BLaER1 (cell line): ENCODE results near the gene FBXO17.
"Not testable (repeated sequence)": the region's sequence is repeated elsewhere in the genome, so short reads cannot be mapped to it uniquely, and the experiment has no call there.

ENCODE experiments used
- H3K27ac ChIP-seq: shearing (Covaris generic); formaldehyde crosslinking; 2 replicates; pipeline ENCODE4 v1.8.1; 2022
- H3K27me3 ChIP-seq: shearing (Covaris generic); formaldehyde crosslinking; 2 replicates; pipeline ENCODE4 v1.8.1; 2022
- H3K36me3 ChIP-seq: shearing (Covaris generic); formaldehyde crosslinking; 2 replicates; pipeline ENCODE4 v1.8.1; 2022
- H3K4me1 ChIP-seq: shearing (Covaris generic); formaldehyde crosslinking; 2 replicates; pipeline ENCODE4 v1.8.1; 2022
- H3K4me2 ChIP-seq: shearing (Covaris generic); formaldehyde crosslinking; 2 replicates; pipeline ENCODE4 v1.8.1; 2022
- H3K4me3 ChIP-seq: shearing (Covaris generic); formaldehyde crosslinking; 2 replicates; pipeline ENCODE4 v1.8.1; 2022
- H3K9ac ChIP-seq: shearing (Covaris generic); formaldehyde crosslinking; 2 replicates; pipeline ENCODE4 v1.8.1; 2022
- H3K9me3 ChIP-seq: shearing (Covaris generic); formaldehyde crosslinking; 2 replicates; pipeline ENCODE4 v1.8.1; 2022
- H4K20me1 ChIP-seq: shearing (Covaris generic); formaldehyde crosslinking; 2 replicates; pipeline ENCODE4 v1.8.1; 2022
- Cebpa-rat ChIP-seq: shearing (Covaris generic); IDR thresholded peaks from 2 replicates; pipeline ENCODE4 v1.8.1; 2022

The FBXO17 gene

DNA sequence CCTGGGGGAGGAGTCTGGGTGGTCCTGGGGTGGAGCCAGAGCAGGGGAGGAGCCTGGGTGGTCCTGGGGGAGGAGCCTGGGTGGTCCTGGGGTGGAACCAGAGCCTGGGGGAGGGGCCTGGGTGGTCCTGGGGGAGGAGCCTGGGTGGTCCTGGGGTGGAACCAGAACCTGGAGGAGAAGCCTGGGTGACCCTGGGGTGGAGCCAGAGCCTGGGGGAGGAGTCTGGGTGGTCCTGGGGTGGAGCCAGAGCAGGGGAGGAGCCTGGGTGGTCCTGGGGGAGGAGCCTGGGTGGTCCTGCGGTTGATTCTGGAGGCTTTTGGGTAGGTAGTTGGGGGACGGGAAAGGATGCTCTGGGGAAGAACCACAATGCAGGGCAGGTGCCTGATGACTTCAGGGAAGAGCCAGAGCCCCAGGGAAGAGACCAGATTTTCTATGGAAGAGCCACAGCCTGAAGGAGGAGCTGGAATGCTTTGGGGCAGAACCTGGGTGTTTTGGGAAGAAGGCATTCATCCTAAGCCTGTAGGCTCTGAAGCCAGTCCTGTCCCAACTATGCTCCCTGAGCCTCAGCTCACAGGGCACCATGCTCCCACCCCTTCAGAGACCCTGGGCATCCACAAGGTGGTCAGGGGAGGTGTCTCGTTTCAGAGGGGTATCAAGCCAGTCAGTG lies 29.8 kb downstream of the FBXO17 start:
- no peaks in the 10 kb centered on the region for H3K36me3 ChIP-seq

DNA sequence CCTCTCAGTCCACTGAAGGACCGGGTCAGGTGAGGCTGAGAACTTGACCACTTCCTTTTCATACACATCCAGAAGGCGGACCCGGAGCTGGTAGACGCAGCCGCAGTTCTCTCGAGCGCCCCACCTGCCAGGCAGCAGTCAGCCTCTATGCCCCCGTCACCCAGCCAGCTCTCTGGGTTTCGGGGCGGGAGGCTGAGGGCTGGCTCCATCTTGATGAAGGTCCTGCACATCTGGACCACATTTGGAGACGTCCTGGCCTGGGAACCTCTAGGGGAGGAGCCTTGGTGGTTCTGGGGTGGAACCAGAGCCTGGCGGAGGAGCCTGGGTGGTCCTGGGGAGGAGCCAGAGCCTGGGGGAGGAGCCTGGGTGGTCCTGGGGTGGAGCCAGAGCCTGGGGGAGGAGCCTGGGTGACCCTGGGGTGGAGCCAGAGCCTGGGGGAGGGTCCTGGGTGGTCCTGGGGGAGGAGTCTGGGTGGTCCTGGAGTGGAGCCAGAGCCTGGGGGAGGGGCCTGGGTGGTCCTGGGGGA lies 30.5 kb downstream of the FBXO17 start:
- no peaks in the 10 kb centered on the region for H4K20me1 ChIP-seq
- no peak overlapping the region for H3K27ac ChIP-seq
- no peaks in the 10 kb centered on the region for H3K27me3 ChIP-seq
- no peak overlapping the region for H3K9ac ChIP-seq
- peaks cover 7% of the 10 kb centered on the region for H3K9me3 ChIP-seq
- no peaks in the 10 kb centered on the region for H3K36me3 ChIP-seq
- no peak overlapping the region for H3K4me2 ChIP-seq
- H3K4me1 ChIP-seq: peaks cover 15% of the 10 kb centered on the region
- no peak overlapping the region for H3K4me3 ChIP-seq
- TF ChIP-seq Cebpa-rat: no peak

More for the DNA sequence above, 29.8 kb downstream of the FBXO17 start:
- Histone ChIP-seq H3K4me1 (peaks cover 15% of the 10 kb centered on the region), H3K27ac (no peak overlapping the region), H4K20me1 (no peaks in the 10 kb centered on the region), H3K9ac (no peak overlapping the region), H3K4me2 (no peak overlapping the region), H3K4me3 (no peak overlapping the region), H3K9me3 (peaks cover 7% of the 10 kb centered on the region), H3K27me3 (no peaks in the 10 kb centered on the region)
- TF ChIP-seq Cebpa-rat: no peak

DNA sequence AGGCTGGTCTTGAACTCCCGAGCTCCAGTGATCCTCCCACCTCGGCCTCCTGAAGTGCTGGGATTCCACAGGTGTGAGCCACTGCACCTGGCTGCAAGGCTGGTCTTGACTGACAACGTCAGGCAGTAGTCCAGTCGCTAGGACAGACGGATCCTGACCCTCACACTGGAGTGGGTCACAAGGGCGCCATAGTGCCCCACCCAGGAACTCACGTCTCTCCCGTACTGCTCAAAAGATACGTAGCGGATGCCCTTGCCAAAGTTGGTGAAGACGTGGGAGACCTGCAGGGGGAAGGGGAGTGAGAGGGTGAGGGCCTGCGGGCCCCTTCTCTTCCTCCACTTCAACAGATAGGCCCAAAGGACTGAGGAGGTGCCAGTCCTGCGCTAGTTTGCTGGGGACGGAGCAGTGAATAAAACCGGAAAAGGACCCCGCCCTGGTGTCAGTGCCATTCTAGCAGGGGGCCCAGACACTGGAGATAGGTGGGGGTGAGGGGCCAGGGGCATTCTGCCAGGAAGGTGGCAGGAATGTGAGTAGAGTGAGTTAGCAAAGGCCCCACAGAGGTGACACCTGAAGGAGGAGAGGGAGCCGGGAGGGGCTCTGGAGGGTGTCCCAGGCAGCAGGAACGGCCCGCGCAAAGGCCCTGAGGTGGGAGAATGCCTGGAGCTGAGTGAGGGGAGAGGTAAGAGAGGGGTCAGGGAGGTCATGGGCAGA lies 32.9 kb downstream of the FBXO17 start:
- Histone ChIP-seq H3K4me2 (no peak overlapping the region), H3K27ac (no peak overlapping the region), H3K9me3 (peaks cover 7% of the 10 kb centered on the region), H3K4me3 (no peak overlapping the region), H3K4me1 (peaks cover 20% of the 10 kb centered on the region), H3K36me3 (no peaks in the 10 kb centered on the region), H4K20me1 (no peaks in the 10 kb centered on the region), H3K27me3 (no peaks in the 10 kb centered on the region), H3K9ac (no peak overlapping the region)
- TF ChIP-seq Cebpa-rat: no peak

DNA sequence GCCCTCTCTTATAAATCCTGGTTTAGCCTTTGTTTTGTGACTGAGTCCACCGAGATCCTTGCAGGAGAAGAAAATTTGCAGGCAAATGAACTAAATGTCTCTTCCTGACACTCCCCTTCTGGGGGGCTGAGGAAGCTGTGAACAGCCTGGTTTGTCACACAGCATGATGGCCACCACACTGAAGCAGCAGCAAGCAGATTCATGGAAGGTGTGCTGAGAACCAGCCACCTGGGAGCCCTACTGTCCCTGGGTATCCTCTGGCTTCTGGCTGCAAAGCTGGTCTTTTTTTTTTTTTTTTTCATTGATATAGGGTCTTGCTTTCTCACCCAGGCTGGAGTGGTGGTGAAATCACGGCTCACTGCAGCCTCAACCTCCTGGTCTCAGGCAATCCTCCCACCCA lies 33.6 kb downstream of the FBXO17 start:
- Histone ChIP-seq H3K4me2 (peak overlapping the region; percentile 56), H3K4me3 (no peak overlapping the region), H3K27ac (no peak overlapping the region), H4K20me1 (no peaks in the 10 kb centered on the region), H3K27me3 (no peaks in the 10 kb centered on the region), H3K36me3 (no peaks in the 10 kb centered on the region), H3K9me3 (peaks cover 7% of the 10 kb centered on the region), H3K4me1 (peaks cover 20% of the 10 kb centered on the region), H3K9ac (0 out of 2 replicates have a peak overlapping the region, but pooled peaks have one; percentile 9)
- TF ChIP-seq Cebpa-rat: no peak

DNA sequence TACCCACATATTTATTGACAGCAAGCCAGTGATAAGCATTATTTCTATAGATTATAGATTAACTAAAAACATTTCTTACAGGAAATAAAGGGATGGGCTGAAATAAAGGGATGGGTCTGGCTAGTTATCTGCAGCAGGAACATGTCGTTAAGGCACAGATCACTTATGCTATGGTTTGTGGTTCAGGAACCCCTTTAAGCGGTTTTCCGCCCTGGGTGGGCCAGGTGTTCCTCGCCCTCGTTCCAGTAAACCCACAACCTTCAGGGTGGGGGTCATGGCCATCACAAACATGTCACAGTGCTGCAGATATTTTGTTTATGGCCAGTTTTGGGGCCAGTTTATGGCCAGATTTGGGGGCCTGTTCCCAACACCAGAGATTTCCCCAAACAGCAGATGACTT lies 34.1 kb downstream of the FBXO17 start:
- H3K4me3 ChIP-seq: not testable (repeated sequence)
- Histone ChIP-seq H3K4me2 (peak overlapping the region; percentile 56), H3K9ac (0 out of 2 replicates have a peak overlapping the region, but pooled peaks have one; percentile 9)

DNA sequence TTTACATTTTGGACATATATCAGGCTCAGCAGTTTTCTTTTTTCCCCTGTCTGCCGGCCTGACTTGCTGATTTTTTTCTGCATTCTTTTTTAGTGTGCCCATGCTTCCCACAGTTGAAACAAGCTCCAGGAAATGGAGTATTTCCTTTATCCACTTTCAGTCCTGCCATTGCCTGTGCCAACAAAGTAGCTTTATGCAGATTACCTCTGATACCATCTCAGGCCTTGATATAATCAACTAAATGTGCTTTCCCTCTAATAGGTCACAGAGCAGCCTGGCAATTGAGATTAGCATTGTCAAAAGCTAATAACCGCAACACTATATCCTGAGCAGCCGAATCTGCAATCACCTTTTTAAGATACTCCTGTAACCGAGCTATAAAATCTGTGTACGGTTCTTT lies 35.6 kb downstream of the FBXO17 start:
- no peaks in the 10 kb centered on the region for H3K27me3 ChIP-seq
- H3K27ac ChIP-seq: no peak overlapping the region
- H4K20me1 ChIP-seq: no peaks in the 10 kb centered on the region
- H3K9me3 ChIP-seq: peaks cover 18% of the 10 kb centered on the region
- no peak overlapping the region for H3K9ac ChIP-seq
- TF ChIP-seq Cebpa-rat: no peak
- H3K36me3 ChIP-seq: peaks cover 11% of the 10 kb centered on the region
- no peak overlapping the region for H3K4me3 ChIP-seq
- H3K4me1 ChIP-seq: peaks cover 20% of the 10 kb centered on the region
- no peak overlapping the region for H3K4me2 ChIP-seq

More for the DNA sequence above, 34.1 kb downstream of the FBXO17 start:
- H3K4me1 ChIP-seq: peaks cover 20% of the 10 kb centered on the region
- not testable (repeated sequence) for H3K27ac ChIP-seq, H4K20me1 ChIP-seq, H3K27me3 ChIP-seq, H3K36me3 ChIP-seq, H3K9me3 ChIP-seq

DNA sequence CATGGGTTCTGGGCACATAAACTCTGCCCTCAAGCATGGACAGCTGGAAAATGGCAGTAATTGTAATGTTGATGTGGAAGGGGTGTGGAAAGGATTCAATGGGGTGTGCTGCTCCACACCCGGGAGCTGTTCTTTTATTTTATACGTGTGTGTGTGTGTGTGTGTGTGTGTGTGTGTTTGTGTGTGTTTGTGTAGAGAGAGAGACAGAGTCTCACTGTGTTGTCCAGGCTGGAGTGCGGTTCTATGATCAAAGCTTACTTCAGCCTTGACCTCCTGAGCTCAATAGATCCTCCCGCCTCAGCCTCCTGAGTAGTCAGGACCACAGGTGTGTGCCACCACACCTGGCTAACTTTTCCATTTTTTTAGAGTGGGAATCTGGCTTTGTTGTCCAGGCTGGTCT lies 42.0 kb downstream of the FBXO17 start:
- peaks cover 30% of the 10 kb centered on the region for H3K4me1 ChIP-seq
- peaks cover 43% of the 10 kb centered on the region for H3K36me3 ChIP-seq
- H3K9me3 ChIP-seq: peaks cover 39% of the 10 kb centered on the region
- TF ChIP-seq Cebpa-rat: no peak
- H4K20me1 ChIP-seq: peaks cover 15% of the 10 kb centered on the region; the same call in 1 of the 2 replicates
- H3K4me3 ChIP-seq: no peak overlapping the region
- no peak overlapping the region for H3K27ac ChIP-seq
- H3K9ac ChIP-seq: no peak overlapping the region
- no peaks in the 10 kb centered on the region for H3K27me3 ChIP-seq
- H3K4me2 ChIP-seq: no peak overlapping the region

DNA sequence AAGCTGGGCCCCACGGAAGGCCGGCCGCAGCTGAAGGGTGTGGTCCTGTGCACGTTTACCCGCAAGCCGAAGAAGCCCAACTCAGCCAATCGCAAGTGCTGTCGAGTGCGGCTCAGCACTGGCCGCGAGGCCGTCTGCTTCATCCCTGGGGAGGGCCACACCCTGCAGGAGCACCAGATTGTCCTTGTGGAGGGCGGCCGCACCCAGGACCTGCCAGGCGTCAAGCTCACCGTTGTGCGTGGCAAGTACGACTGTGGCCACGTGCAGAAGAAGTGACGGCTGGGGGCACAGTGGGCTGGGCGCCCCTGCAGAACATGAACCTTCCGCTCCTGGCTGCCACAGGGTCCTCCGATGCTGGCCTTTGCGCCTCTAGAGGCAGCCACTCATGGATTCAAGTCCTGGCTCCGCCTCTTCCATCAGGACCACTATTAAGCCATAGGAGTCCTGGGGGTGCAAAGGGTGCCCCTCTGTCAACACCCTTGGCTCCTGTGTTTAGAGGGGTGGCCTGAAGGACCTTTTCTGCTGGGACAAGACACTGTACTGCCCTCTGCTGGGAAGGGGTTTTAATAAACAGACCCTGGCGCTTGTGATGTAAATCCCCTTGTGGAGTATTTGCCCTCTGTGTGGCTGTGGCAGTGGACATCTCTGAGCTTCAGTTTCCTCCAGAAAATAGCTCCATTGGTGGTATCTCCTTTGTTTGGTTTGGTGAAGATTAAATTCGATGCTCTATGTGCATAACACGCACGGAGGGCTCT lies 42.9 kb downstream of the FBXO17 start:
- H3K4me3 ChIP-seq: no peak overlapping the region; the same call in 1 of the 2 replicates
- H3K27me3 ChIP-seq: no peaks in the 10 kb centered on the region
- no peak overlapping the region for H3K27ac ChIP-seq
- H3K36me3 ChIP-seq: peaks cover 44% of the 10 kb centered on the region
- H3K9ac ChIP-seq: no peak overlapping the region
- peaks cover 30% of the 10 kb centered on the region for H3K4me1 ChIP-seq
- no peak for TF ChIP-seq Cebpa-rat
- H4K20me1 ChIP-seq: peaks cover 15% of the 10 kb centered on the region; the same call in 1 of the 2 replicates
- peaks cover 39% of the 10 kb centered on the region for H3K9me3 ChIP-seq
- H3K4me2 ChIP-seq: peak overlapping the region; percentile 97

DNA sequence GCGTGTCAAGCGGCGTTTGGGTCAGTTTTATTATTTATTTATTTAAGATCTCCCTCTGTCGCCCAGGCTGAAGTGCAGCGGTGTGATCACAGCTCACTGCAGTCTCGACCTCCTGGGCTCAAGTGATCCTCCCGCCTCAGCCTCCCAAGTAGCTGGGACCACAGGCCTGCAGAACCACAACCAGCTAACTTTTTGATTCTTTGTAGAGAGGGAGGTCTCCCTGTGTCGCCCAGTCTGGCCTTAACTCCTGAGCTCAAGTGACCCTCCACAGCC lies 44.1 kb downstream of the FBXO17 start:
- H3K36me3 ChIP-seq: peaks cover 48% of the 10 kb centered on the region
- peak overlapping the region; percentile 92 for H3K9ac ChIP-seq
- peaks cover 39% of the 10 kb centered on the region for H3K9me3 ChIP-seq
- no peaks in the 10 kb centered on the region for H3K27me3 ChIP-seq
- peaks cover 30% of the 10 kb centered on the region for H3K4me1 ChIP-seq
- H3K4me2 ChIP-seq: peak overlapping the region; percentile 97
- TF ChIP-seq Cebpa-rat: no peak
- H4K20me1 ChIP-seq: peaks cover 15% of the 10 kb centered on the region; the same call in 1 of the 2 replicates
- peak overlapping the region; percentile 89 for H3K27ac ChIP-seq
- H3K4me3 ChIP-seq: peak overlapping the region; percentile 90
